ENCODE measurements around the gene CELF1. TPM values are rescaled to one million over a fixed set of nuclear protein-coding genes. Genes with fewer than 3 reads are reported as not detected.

Gene CELF1
- total and polyA plus RNA-seq, 2 of the 13 experiments (the other 11 are each of a cell fraction or from before 2014, with no cell fraction given) = 69.0 to 80.1 TPM

GRCh38 chr11:47578524-47579494, 25.9 kb upstream of the CELF1 start, which contains the start of the genes KBTBD4 and NDUFS3 (continued):
- TF ChIP-seq THRA (CRISPR knock-in tag; IDR thresholded peaks at IDR 0.05; ENCODE audit: borderline replicate concordance) (peak; percentile 84), RERE (CRISPR knock-in tag; IDR thresholded peaks at IDR 0.05; ENCODE audit: low read depth) (0 out of 2 replicates have a peak, but pooled peaks have one; percentile 42), ARHGAP35 (CRISPR knock-in tag; IDR thresholded peaks at IDR 0.05; ENCODE audit: borderline replicate concordance) (peak; percentile 85; the same call in 1 of the 2 replicates), DPF2 (CRISPR knock-in tag; IDR thresholded peaks at IDR 0.05; ENCODE audit: borderline replicate concordance, low read depth) (no peak), SP4 (CRISPR knock-in tag; IDR thresholded peaks at IDR 0.05) (peak; percentile 91), BHLHE40 (IDR thresholded peaks at IDR 0.05; ENCODE audit: low read length) (0 out of 2 replicates have a peak, but pooled peaks have one; percentile 24), POGZ (CRISPR knock-in tag; IDR thresholded peaks at IDR 0.05) (peak; percentile 95), ZMYM2 (CRISPR knock-in tag; IDR thresholded peaks at IDR 0.05) (0 out of 2 replicates have a peak, but pooled peaks have one; percentile 42), DMAP1 (CRISPR knock-in tag; IDR thresholded peaks at IDR 0.05) (peak; percentile 97), ETV5 (CRISPR knock-in tag; IDR thresholded peaks at IDR 0.05; ENCODE audit: borderline replicate concordance) (peak; percentile 95), U2AF2 (IDR thresholded peaks at IDR 0.05; ENCODE audit: low read depth, low read length) (peak; percentile 58; the same call in 1 of the 2 replicates), ZBTB34 (CRISPR knock-in tag; IDR thresholded peaks at IDR 0.05) (peak; percentile 83), NR3C1 (CRISPR knock-in tag; IDR thresholded peaks at IDR 0.05) (no peak), SAP130 (CRISPR knock-in tag; IDR thresholded peaks at IDR 0.05; ENCODE audit: low read depth) (peak; percentile 98), ZBTB38 (CRISPR knock-in tag; IDR thresholded peaks at IDR 0.05) (peak; percentile 88), PAF1 (CRISPR knock-in tag; IDR thresholded peaks at IDR 0.05) (peak; percentile 69; the same call in 1 of the 2 replicates), MAFG (CRISPR knock-in tag; IDR thresholded peaks at IDR 0.05) (no peak), FOXP4 (CRISPR knock-in tag; IDR thresholded peaks at IDR 0.05) (peak; percentile 66), ZNF556 (CRISPR knock-in tag; IDR thresholded peaks at IDR 0.05; ENCODE audit: borderline replicate concordance) (peak; percentile 99)
